ENCODE measurements around the gene PLA2G4E. TPM values are rescaled to one million over a fixed set of nuclear protein-coding genes. Genes with fewer than 3 reads are reported as not detected.

PLA2G4E gene
- total RNA-seq, 1 experiment from 2014 or later, result not detected

DNA sequence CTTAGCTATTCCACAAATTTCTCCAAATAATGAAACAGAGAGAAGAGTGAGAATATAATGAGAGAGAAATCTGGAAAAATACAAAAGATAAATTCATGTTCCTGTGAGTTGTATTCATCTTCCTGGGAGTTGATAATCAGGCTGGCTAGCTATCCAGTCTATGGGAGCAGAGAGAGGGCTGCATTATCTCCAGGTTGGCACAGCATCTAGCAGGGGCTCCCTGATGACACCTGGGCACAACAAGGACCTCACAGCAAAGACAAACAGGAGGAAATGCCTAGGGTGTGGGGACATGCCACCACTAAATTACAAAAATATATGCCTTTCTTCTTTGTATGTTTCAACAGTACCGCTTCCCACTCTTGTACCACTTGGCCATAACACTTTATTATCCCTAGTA lies 50.4 kb downstream of the PLA2G4E start:
- ChIA-PET CTCF (no interaction called here), POLR2A (ENCODE audit: low non-redundant PET) (no interaction called here)
- no peak for DNase-seq (ENCODE audit: low spot score)
- BruUV-seq (replicated peaks), result no TSS peak
- H3K4me1 ChIP-seq (ENCODE audit: insufficient read depth, low read length, poor library complexity, severe bottlenecking), result peaks cover 50% of the 10 kb centered on the region
- no peaks in the 10 kb centered on the region for H3K9me3 ChIP-seq (ENCODE audit: low read depth, low read length, poor library complexity, severe bottlenecking)
- H3K36me3 ChIP-seq (ENCODE audit: insufficient read depth, low read length, poor library complexity, severe bottlenecking), result no peaks in the 10 kb centered on the region
- no peaks in the 10 kb centered on the region for H3K27me3 ChIP-seq (replicated peaks; ENCODE audit: insufficient read depth, low read depth, low read length, poor library complexity)
- intact Hi-C loops (cut with micrococcal nuclease; ENCODE audit: unreplicated experiment), result loop anchor here (10.0 kb wide), 1 partner anchor 504 kb away; no protein-coding TSS in a partner anchor
- peak overlapping the region; percentile 79 for H3K27ac ChIP-seq (ENCODE audit: low read depth, low read length, poor library complexity, severe bottlenecking)
- peak overlapping the region; percentile 77 for H3K4me3 ChIP-seq (ENCODE audit: low read depth, low read length, poor library complexity, severe bottlenecking)
- TF ChIP-seq, protein P1, sequence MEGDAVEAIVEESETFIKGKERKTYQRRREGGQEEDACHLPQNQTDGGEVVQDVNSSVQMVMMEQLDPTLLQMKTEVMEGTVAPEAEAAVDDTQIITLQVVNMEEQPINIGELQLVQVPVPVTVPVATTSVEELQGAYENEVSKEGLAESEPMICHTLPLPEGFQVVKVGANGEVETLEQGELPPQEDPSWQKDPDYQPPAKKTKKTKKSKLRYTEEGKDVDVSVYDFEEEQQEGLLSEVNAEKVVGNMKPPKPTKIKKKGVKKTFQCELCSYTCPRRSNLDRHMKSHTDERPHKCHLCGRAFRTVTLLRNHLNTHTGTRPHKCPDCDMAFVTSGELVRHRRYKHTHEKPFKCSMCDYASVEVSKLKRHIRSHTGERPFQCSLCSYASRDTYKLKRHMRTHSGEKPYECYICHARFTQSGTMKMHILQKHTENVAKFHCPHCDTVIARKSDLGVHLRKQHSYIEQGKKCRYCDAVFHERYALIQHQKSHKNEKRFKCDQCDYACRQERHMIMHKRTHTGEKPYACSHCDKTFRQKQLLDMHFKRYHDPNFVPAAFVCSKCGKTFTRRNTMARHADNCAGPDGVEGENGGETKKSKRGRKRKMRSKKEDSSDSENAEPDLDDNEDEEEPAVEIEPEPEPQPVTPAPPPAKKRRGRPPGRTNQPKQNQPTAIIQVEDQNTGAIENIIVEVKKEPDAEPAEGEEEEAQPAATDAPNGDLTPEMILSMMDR (conservative IDR thresholded peaks at IDR 0.05; ENCODE audit: low read depth, low read length), result no peak
- no peak for TF ChIP-seq EZH2 (IDR thresholded peaks at IDR 0.05; ENCODE audit: borderline replicate concordance, low read depth, low read length, poor library complexity, severe bottlenecking)

- DNase-seq (ENCODE audit: low spot score), result peak; percentile 94
- H3K4me3 ChIP-seq (ENCODE audit: low read depth, low read length, poor library complexity, severe bottlenecking), result no peak overlapping the region
- BruUV-seq (replicated peaks), result no TSS peak
- intact Hi-C loops (cut with micrococcal nuclease; ENCODE audit: unreplicated experiment), result loop anchor here (10.0 kb wide), 1 partner anchor 505 kb away; no protein-coding TSS in a partner anchor
- peaks cover 50% of the 10 kb centered on the region for H3K4me1 ChIP-seq (ENCODE audit: insufficient read depth, low read length, poor library complexity, severe bottlenecking)
- no peak for TF ChIP-seq EZH2 (IDR thresholded peaks at IDR 0.05; ENCODE audit: borderline replicate concordance, low read depth, low read length, poor library complexity, severe bottlenecking)
- TF ChIP-seq, protein P1 (conservative IDR thresholded peaks at IDR 0.05; ENCODE audit: low read depth, low read length), result no peak
- no peaks in the 10 kb centered on the region for H3K27me3 ChIP-seq (replicated peaks; ENCODE audit: insufficient read depth, low read depth, low read length, poor library complexity)
- no peaks in the 10 kb centered on the region for H3K36me3 ChIP-seq (ENCODE audit: insufficient read depth, low read length, poor library complexity, severe bottlenecking)
- ChIA-PET CTCF (no interaction called here), POLR2A (ENCODE audit: low non-redundant PET) (interaction anchor here (0.6 kb wide), 1 partner anchor 15 kb away, joined by 3 read pairs; no protein-coding TSS in a partner anchor)
- H3K9me3 ChIP-seq (ENCODE audit: low read depth, low read length, poor library complexity, severe bottlenecking), result no peaks in the 10 kb centered on the region
- peak overlapping the region; percentile 79 for H3K27ac ChIP-seq (ENCODE audit: low read depth, low read length, poor library complexity, severe bottlenecking)
Measured at GRCh38 chr15:41969851-41970431, 50.9 kb downstream of the PLA2G4E start.

GRCh38 chr15:41968701-41969100 lies 52.1 kb downstream of the PLA2G4E start:
- ChIA-PET POLR2A (ENCODE audit: low non-redundant PET) (no interaction called here), CTCF (no interaction called here)
- no peaks in the 10 kb centered on the region for H3K27me3 ChIP-seq (replicated peaks; ENCODE audit: insufficient read depth, low read depth, low read length, poor library complexity)
- peak; percentile 26 for DNase-seq (ENCODE audit: low spot score)
- H3K9me3 ChIP-seq (ENCODE audit: low read depth, low read length, poor library complexity, severe bottlenecking), result no peaks in the 10 kb centered on the region
- H3K4me3 ChIP-seq (ENCODE audit: low read depth, low read length, poor library complexity, severe bottlenecking), result no peak overlapping the region
- intact Hi-C loops (cut with micrococcal nuclease; ENCODE audit: unreplicated experiment), result no loop called here
- no peaks in the 10 kb centered on the region for H3K36me3 ChIP-seq (ENCODE audit: insufficient read depth, low read length, poor library complexity, severe bottlenecking)
- peaks cover 50% of the 10 kb centered on the region for H3K4me1 ChIP-seq (ENCODE audit: insufficient read depth, low read length, poor library complexity, severe bottlenecking)
- H3K27ac ChIP-seq (ENCODE audit: low read depth, low read length, poor library complexity, severe bottlenecking), result peak overlapping the region; percentile 79
- no TSS peak for BruUV-seq (replicated peaks)
- TF ChIP-seq EZH2 (IDR thresholded peaks at IDR 0.05; ENCODE audit: borderline replicate concordance, low read depth, low read length, poor library complexity, severe bottlenecking), result no peak
- TF ChIP-seq, protein P1 (conservative IDR thresholded peaks at IDR 0.05; ENCODE audit: low read depth, low read length), result no peak
